Kidney epithelial cell (primary cell): Measurements from ENCODE around the gene CDKN2AIP. TPM values are rescaled to one million over a fixed set of nuclear protein-coding genes. Genes with fewer than 3 reads are reported as not detected.

Source experiments
- DNase-seq: peaks from one replicate; pipeline ENCODE4 v3.0.0-alpha.2; 2010; ENCODE audit warnings: low read depth
- H3K27me3 ChIP-seq: 2 replicates; pipeline ENCODE4 v1.6.0; 2011; ENCODE audit warnings: low read length; ENCODE audit not compliant: control insufficient read depth, insufficient read depth
- H3K36me3 ChIP-seq: 2 replicates; pipeline ENCODE4 v1.5.1; 2011; ENCODE audit warnings: low read length; ENCODE audit not compliant: control insufficient read depth, insufficient read depth
- H3K4me3 ChIP-seq: 2 replicates; pipeline ENCODE4 v1.5.1; 2011; ENCODE audit warnings: low read depth, mild to moderate bottlenecking, control low read depth, low read length
- CTCF ChIP-seq: IDR thresholded peaks from 2 replicates; pipeline ENCODE4 v1.5.1; 2011; ENCODE audit warnings: mild to moderate bottlenecking, moderate library complexity, low read length, control low read depth, inconsistent platforms; ENCODE audit not compliant: insufficient read depth, poor library complexity, severe bottlenecking
- total RNA-seq: library from RNA; depleted of rRNA; stranded (reverse); fragments of >200 nt; gene quantifications from 2 replicates; pipeline ENCODE4 v1.2.3, GENCODE V29; 2015

CDKN2AIP gene
- 25.7 and 28.5 TPM in 2 replicates for total RNA-seq

- peak; percentile 1 for TF ChIP-seq CTCF
- Histone ChIP-seq H3K36me3 (peaks cover 4% of the 10 kb centered on the region), H3K4me3 (peak within 1 kb of the TSS; percentile 97), H3K27me3 (no peaks in the 10 kb centered on the region)
- peak; percentile 71 for DNase-seq
These were observed at the start of gene CDKN2AIP for GRCh38 chr4:183444214-183445096. CDKN2AIP (plus strand) TSS chr4:183444636; CDS start chr4:183444798, 162 bp downstream.

- H3K4me3 ChIP-seq: no peak overlapping the region
- no peak for TF ChIP-seq CTCF
- no peak for DNase-seq
- H3K27me3 ChIP-seq: no peaks in the 10 kb centered on the region
- H3K36me3 ChIP-seq: no peaks in the 10 kb centered on the region
These were observed 49.0 kb upstream of the CDKN2AIP start for GRCh38 chr4:183395395-183395794.

GRCh38 chr4:183396227-183396637, 48.2 kb upstream of the CDKN2AIP start:
- Histone ChIP-seq H3K27me3 (no peaks in the 10 kb centered on the region), H3K4me3 (no peak overlapping the region), H3K36me3 (no peaks in the 10 kb centered on the region)
- no peak for TF ChIP-seq CTCF
- DNase-seq: no peak

GRCh38 chr4:183397741-183398297, 46.6 kb upstream of the CDKN2AIP start:
- H3K27me3 ChIP-seq: no peaks in the 10 kb centered on the region
- no peak for TF ChIP-seq CTCF
- DNase-seq: no peak
- H3K36me3 ChIP-seq: no peaks in the 10 kb centered on the region
- no peak overlapping the region for H3K4me3 ChIP-seq

- TF ChIP-seq CTCF: peak; percentile 61
- H3K4me3 ChIP-seq: peak overlapping the region; percentile 29
- no peak for DNase-seq
These were observed 45.9 kb upstream of the CDKN2AIP start for GRCh38 chr4:183398298-183399125.

More at GRCh38 chr4:183398298-183399125, 45.9 kb upstream of the CDKN2AIP start:
- Histone ChIP-seq H3K36me3 (no peaks in the 10 kb centered on the region), H3K27me3 (no peaks in the 10 kb centered on the region)
